ENCODE measurements around the gene SLC17A5. TPM values are rescaled to one million over a fixed set of nuclear protein-coding genes. Genes with fewer than 3 reads are reported as not detected.
"Not testable (repeated sequence)": the region's sequence is repeated elsewhere in the genome, so short reads cannot be mapped to it uniquely, and the experiment has no call there.

Gene SLC17A5
- total RNA-seq, 1 donor from 2014 or later, result 32.8 TPM

GRCh38 chr6:73666393-73666792 lies 12.6 kb upstream of the SLC17A5 start:
- DNase-seq (ENCODE audit: low read depth), result no peak

- DNase-seq (ENCODE audit: low read depth), result peak; percentile 45
These were observed 12.0 kb upstream of the SLC17A5 start for GRCh38 chr6:73665686-73666319.

- DNase-seq (ENCODE audit: low read depth), result no peak
These were observed 10.9 kb upstream of the SLC17A5 start for GRCh38 chr6:73664701-73665100.

GRCh38 chr6:73657201-73657600 lies 3.4 kb upstream of the SLC17A5 start:
- DNase-seq (ENCODE audit: low read depth), result no peak

GRCh38 chr6:73656531-73657145 lies 2.8 kb upstream of the SLC17A5 start:
- DNase-seq (ENCODE audit: low read depth), result no peak

GRCh38 chr6:73655341-73655917 lies 1.6 kb upstream of the SLC17A5 start:
- DNase-seq (ENCODE audit: low read depth), result no peak

GRCh38 chr6:73652637-73653570 lies 888 bp downstream of the SLC17A5 start:
- DNase-seq (ENCODE audit: low read depth), result peak; percentile 43

- no peak for DNase-seq (ENCODE audit: low read depth)
These were observed 4.0 kb downstream of the SLC17A5 start for GRCh38 chr6:73649783-73650182.

- DNase-seq (ENCODE audit: low read depth), result peak; percentile 61
These were observed 5.6 kb downstream of the SLC17A5 start for GRCh38 chr6:73648166-73648565.

GRCh38 chr6:73644941-73645591 lies 8.7 kb downstream of the SLC17A5 start:
- no peak for DNase-seq (ENCODE audit: low read depth)

GRCh38 chr6:73644030-73644429 lies 9.8 kb downstream of the SLC17A5 start:
- no peak for DNase-seq (ENCODE audit: low read depth)

- no peak for DNase-seq (ENCODE audit: low read depth)
These were observed 11.3 kb downstream of the SLC17A5 start for GRCh38 chr6:73642530-73642929.

GRCh38 chr6:73640179-73640750 lies 13.5 kb downstream of the SLC17A5 start:
- no peak for DNase-seq (ENCODE audit: low read depth)

- no peak for DNase-seq (ENCODE audit: low read depth)
These were observed 14.8 kb downstream of the SLC17A5 start for GRCh38 chr6:73639040-73639439.

- no peak for DNase-seq (ENCODE audit: low read depth)
These were observed 16.4 kb downstream of the SLC17A5 start for GRCh38 chr6:73637404-73637803.

GRCh38 chr6:73636048-73636447 lies 17.7 kb downstream of the SLC17A5 start:
- DNase-seq (ENCODE audit: low read depth), result no peak

GRCh38 chr6:73632346-73632745 lies 21.4 kb downstream of the SLC17A5 start:
- no peak for DNase-seq (ENCODE audit: low read depth)

- peak; percentile 44 for DNase-seq (ENCODE audit: low read depth)
These were observed 21.9 kb downstream of the SLC17A5 start for GRCh38 chr6:73631849-73632248.

- no peak for DNase-seq (ENCODE audit: low read depth)
These were observed 23.4 kb downstream of the SLC17A5 start for GRCh38 chr6:73630401-73630800.

GRCh38 chr6:73624896-73625295 lies 28.9 kb downstream of the SLC17A5 start:
- DNase-seq (ENCODE audit: low read depth), result no peak

GRCh38 chr6:73623480-73623879 lies 30.3 kb downstream of the SLC17A5 start:
- DNase-seq (ENCODE audit: low read depth), result not testable (repeated sequence)

All from renal cortical epithelial cell (primary cell).